ENCODE results near the gene ZMYND15. TPM values are rescaled to one million over a fixed set of nuclear protein-coding genes. Genes with fewer than 3 reads are reported as not detected.

Gene ZMYND15
- total RNA-seq, 2 donors from 2014 or later = 0.91 to 7.3 TPM

DNA sequence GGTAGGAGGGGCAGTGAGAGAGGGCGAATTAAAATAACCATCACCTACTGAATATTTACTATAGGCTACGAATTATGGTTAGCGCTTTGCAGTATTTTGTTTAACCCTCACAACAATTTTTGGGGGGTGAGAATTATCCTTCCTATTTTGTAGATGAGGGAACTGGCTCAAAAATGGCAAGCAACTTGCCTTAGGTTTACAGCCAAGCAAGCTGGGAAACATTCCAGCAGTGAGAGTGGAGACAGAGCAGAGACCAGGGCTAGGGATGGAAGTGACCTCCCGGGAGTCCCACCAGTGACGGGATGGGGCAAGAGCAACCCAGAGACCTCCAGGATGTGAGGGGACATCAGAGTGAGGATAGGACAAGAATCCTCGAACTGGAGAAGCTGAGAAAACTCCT lies 46.9 kb downstream of the ZMYND15 start:
- TF ChIP-seq POLR2A (IDR thresholded peaks at IDR 0.05) (no peak), POLR2AphosphoS5 (IDR thresholded peaks at IDR 0.05) (peak; percentile 2)
- TF ChIP-seq, protein P1, sequence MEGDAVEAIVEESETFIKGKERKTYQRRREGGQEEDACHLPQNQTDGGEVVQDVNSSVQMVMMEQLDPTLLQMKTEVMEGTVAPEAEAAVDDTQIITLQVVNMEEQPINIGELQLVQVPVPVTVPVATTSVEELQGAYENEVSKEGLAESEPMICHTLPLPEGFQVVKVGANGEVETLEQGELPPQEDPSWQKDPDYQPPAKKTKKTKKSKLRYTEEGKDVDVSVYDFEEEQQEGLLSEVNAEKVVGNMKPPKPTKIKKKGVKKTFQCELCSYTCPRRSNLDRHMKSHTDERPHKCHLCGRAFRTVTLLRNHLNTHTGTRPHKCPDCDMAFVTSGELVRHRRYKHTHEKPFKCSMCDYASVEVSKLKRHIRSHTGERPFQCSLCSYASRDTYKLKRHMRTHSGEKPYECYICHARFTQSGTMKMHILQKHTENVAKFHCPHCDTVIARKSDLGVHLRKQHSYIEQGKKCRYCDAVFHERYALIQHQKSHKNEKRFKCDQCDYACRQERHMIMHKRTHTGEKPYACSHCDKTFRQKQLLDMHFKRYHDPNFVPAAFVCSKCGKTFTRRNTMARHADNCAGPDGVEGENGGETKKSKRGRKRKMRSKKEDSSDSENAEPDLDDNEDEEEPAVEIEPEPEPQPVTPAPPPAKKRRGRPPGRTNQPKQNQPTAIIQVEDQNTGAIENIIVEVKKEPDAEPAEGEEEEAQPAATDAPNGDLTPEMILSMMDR (IDR thresholded peaks at IDR 0.05) = no peak
- H3K36me3 ChIP-seq = no peaks in the 10 kb centered on the region
- H3K9me3 ChIP-seq = no peaks in the 10 kb centered on the region
- peaks cover 1% of the 10 kb centered on the region for H3K27me3 ChIP-seq (replicated peaks; ENCODE audit: insufficient read depth)
- intact Hi-C loops (cut with DNase I) = loop anchor here (5.0 kb wide), 2 partner anchors 54 to 101 kb away; partner anchors contain the start of gene MED11
- no peak for DNase-seq (ENCODE audit: low spot score)
- peak overlapping the region in 1 of 2 donors; percentile 3 for H3K4me3 ChIP-seq
- 23% methylated on average over 6 of the region's 6 CpGs for WGBS
- no peak overlapping the region for H3K27ac ChIP-seq
- H3K4me1 ChIP-seq (replicated peaks) = peaks cover 4% of the 10 kb centered on the region

DNA sequence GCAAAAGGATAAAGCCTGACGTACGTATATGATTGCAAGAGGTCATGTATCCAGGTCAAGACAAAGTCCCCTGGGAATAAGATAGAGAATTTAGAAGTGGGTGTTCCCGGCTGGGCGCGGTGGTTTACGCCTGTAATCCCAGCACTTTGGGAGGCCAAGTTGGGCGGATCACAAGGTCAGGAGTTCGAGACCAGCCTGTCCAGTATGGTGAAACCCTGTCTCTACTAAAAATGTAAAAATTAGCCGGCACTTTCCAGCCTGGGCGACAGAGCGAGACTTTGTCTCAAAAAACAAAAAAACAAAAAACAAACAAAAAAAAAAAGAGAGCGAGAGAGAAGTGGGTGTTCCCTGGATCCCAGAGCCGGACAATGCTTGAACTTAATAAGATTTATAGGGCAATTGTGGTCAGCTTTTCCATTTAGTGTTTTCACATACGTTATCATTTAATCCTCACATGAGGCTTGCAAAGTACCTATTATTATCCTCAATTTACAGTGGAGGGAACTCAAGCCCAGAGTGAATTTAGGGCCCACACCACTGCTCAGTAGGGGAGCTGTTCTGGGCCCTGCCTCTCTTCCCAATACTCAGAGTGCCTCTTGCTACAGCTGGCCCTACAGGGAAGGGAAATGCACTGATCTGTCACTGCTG lies 48.6 kb downstream of the ZMYND15 start:
- TF ChIP-seq, protein P1 (IDR thresholded peaks at IDR 0.05) = no peak
- TF ChIP-seq POLR2AphosphoS5 (IDR thresholded peaks at IDR 0.05) (no peak), POLR2A (IDR thresholded peaks at IDR 0.05) (no peak)
- Histone ChIP-seq H3K4me3 (no peak overlapping the region), H3K27ac (no peak overlapping the region), H3K27me3 (replicated peaks; ENCODE audit: insufficient read depth) (no peaks in the 10 kb centered on the region), H3K4me1 (replicated peaks) (peaks cover 4% of the 10 kb centered on the region), H3K36me3 (no peaks in the 10 kb centered on the region), H3K9me3 (no peaks in the 10 kb centered on the region)
- intact Hi-C loops (cut with DNase I) = loop anchor here (2.0 to 5.0 kb wide), 3 partner anchors 56 to 99 kb away; partner anchors contain the start of genes ARRB2 and MED11
- DNase-seq (ENCODE audit: low spot score) = no peak
- 85% methylated on average over 14 of the region's 14 CpGs for WGBS

DNA sequence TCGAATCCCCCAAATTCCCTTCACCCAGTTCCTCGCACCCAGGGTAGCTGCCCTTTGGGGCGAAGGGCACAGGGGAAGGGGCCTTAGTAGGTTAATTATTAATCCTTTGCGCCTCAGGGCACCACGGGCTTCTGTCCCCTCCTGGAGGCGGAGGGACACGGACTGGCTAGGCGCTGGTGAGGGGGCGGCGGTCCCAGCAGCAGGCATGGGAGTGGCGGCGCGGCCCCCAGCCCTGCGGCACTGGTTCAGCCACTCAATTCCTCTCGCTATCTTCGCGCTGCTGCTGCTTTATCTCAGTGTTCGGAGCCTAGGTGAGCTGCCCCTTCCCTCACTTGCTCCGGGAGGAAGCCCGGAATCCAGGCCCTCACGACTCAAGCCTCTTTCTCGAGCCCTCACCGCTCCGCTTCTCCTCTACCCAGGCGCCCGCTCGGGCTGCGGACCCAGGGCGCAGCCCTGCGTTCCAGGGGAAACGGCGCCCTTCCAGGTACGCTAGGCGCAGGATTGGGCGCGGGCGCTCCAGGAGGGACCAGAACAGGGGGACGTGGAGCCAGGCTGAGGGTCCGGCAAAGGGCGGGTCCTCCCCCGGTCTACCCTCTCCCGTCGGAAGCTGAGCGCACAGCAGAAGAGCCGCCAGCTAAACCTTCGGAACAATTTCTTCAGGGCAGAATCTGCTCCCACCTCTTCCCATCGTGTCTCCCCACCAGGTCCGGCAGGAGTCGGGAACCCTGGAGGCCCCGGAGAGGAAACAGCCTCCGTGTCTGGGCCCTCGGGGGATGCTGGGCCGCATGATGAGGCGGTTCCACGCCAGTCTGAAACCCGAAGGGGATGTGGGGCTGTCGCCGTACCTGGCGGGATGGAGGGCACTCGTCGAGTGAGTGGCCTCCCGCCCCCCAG lies 49.4 kb downstream of the ZMYND15 start, which contains the start of gene GLTPD2:
TSS of gene GLTPD2 (plus strand) at position 158 of the 894 bp plus-strand sequence. CDS start at position 206, 48 bp downstream.
- DNase-seq (ENCODE audit: low spot score) = no peak
- intact Hi-C loops (cut with DNase I) = loop anchor here (2.0 to 5.0 kb wide), 3 partner anchors 57 to 98 kb away; partner anchors contain the start of genes ARRB2 and MED11
- Histone ChIP-seq H3K4me1 (replicated peaks) (peaks cover 4% of the 10 kb centered on the region), H3K9me3 (no peaks in the 10 kb centered on the region), H3K4me3 (peak within 1 kb of the TSS; percentile 56 to 69), H3K27me3 (replicated peaks; ENCODE audit: insufficient read depth) (no peaks in the 10 kb centered on the region), H3K27ac (peak within 1 kb of the TSS; percentile 92 to 93), H3K36me3 (no peaks in the 10 kb centered on the region)
- WGBS = 26% methylated on average over 60 of the region's 62 CpGs
- TF ChIP-seq POLR2A (IDR thresholded peaks at IDR 0.05) = no peak
- TF ChIP-seq, protein P1 (IDR thresholded peaks at IDR 0.05) = no peak
- no peak for TF ChIP-seq POLR2AphosphoS5 (IDR thresholded peaks at IDR 0.05)

DNA sequence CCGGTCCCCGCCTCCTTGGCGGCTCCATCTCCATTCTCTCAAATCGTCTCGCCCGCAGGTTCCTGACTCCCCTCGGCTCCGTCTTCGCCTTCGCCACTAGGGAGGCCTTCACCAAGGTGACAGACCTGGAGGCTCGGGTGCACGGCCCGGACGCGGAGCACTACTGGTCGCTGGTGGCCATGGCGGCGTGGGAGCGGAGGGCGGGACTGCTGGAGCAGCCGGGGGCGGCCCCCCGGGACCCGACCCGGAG lies 50.0 kb downstream of the ZMYND15 start:
- intact Hi-C loops (cut with DNase I) = loop anchor here (2.0 to 5.0 kb wide), 3 partner anchors 57 to 98 kb away; partner anchors contain the start of genes ARRB2 and MED11
- Histone ChIP-seq H3K27ac (peak overlapping the region; percentile 92 to 93), H3K4me3 (peak overlapping the region; percentile 56 to 69), H3K9me3 (no peaks in the 10 kb centered on the region), H3K36me3 (no peaks in the 10 kb centered on the region), H3K27me3 (replicated peaks; ENCODE audit: insufficient read depth) (no peaks in the 10 kb centered on the region), H3K4me1 (replicated peaks) (peaks cover 4% of the 10 kb centered on the region)
- no peak for TF ChIP-seq POLR2AphosphoS5 (IDR thresholded peaks at IDR 0.05)
- no peak for TF ChIP-seq POLR2A (IDR thresholded peaks at IDR 0.05)
- TF ChIP-seq, protein P1 (IDR thresholded peaks at IDR 0.05) = no peak
- DNase-seq (ENCODE audit: low spot score) = no peak
- under 1% methylated on average over 20 of the region's 25 CpGs for WGBS

Data from prostate gland (tissue), 2 donors.